ENCODE measurements around the gene KRT222.

DNA sequence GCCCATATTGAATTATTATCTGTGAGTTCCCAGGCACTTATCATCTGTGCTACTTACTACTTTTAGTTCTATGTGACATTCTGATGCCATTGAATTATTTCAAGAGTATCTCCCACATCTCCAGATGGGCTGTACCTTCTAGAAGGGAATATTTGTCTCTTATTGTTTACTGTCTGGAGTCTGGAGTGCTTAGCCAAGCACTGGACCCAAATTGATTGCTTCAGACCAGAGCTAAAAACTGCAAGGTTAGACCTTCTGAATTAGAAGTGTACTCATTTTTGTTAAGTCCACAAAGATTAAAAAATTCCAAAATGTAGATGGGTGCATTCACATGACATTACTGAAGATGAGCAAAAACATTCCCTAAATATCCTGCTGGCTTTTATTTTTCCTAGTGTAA, 16.0 kb upstream of the KRT222 start:
- TF ChIP-seq, protein P1, sequence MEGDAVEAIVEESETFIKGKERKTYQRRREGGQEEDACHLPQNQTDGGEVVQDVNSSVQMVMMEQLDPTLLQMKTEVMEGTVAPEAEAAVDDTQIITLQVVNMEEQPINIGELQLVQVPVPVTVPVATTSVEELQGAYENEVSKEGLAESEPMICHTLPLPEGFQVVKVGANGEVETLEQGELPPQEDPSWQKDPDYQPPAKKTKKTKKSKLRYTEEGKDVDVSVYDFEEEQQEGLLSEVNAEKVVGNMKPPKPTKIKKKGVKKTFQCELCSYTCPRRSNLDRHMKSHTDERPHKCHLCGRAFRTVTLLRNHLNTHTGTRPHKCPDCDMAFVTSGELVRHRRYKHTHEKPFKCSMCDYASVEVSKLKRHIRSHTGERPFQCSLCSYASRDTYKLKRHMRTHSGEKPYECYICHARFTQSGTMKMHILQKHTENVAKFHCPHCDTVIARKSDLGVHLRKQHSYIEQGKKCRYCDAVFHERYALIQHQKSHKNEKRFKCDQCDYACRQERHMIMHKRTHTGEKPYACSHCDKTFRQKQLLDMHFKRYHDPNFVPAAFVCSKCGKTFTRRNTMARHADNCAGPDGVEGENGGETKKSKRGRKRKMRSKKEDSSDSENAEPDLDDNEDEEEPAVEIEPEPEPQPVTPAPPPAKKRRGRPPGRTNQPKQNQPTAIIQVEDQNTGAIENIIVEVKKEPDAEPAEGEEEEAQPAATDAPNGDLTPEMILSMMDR (IDR thresholded peaks at IDR 0.05 in 4 of 5, conservative IDR thresholded peaks at IDR 0.05 in 1 of 5) = no peak
- TF ChIP-seq POLR2A (IDR thresholded peaks at IDR 0.05) = no peak
